ENCODE data around the gene WDR59.

The WDR59 gene

DNA sequence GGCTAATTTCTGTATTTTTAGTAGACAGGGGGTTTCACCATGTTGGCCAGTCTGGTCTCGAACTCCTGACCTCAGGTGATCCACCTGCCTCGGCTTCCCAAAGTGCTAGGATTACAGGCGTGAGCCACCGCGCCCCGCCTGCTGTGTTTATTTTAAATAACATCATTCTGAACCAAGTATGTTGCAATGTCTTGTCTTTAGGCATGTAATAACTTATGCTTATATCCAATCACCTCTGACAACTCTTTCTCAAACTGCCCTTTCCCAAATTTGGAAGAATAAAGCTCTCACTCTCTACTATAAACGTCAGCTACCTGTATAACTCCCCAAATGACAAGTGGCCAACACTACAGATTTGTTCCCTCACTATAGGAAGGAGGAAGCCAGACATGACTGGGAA, 107.2 kb downstream of the WDR59 start:
- no peak for TF ChIP-seq GATA3 (IDR thresholded peaks at IDR 0.05; ENCODE audit: low read depth, low read length)
- no peak for TF ChIP-seq GATA2 (IDR thresholded peaks at IDR 0.05; ENCODE audit: low read depth, low read length)

GRCh38 chr16:74874912-74875546, 109.9 kb downstream of the WDR59 start:
- TF ChIP-seq GATA3 (IDR thresholded peaks at IDR 0.05; ENCODE audit: low read depth, low read length): no peak
- TF ChIP-seq GATA2 (IDR thresholded peaks at IDR 0.05; ENCODE audit: low read depth, low read length): no peak

GRCh38 chr16:74874123-74874522, 110.8 kb downstream of the WDR59 start:
- TF ChIP-seq GATA2 (IDR thresholded peaks at IDR 0.05; ENCODE audit: low read depth, low read length): no peak
- no peak for TF ChIP-seq GATA3 (IDR thresholded peaks at IDR 0.05; ENCODE audit: low read depth, low read length)

DNA sequence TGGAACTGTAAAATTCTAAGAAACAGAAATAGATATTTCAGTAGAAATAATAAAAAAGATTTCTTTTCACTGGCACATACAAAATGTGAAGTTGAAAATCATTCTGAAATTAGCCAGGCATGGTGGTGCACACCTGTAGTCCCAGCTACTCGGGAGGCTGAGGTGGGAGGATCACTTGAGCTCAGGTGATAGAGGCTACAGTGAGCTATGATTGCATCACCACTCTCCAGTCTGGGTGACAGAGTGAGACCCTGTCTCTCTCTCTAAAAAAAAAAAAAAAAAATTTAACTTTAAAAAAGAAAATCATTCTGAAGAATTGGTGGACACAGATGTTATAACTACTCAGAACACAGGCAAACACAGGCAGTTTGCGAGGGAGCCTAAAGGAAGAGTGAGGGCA, 112.6 kb downstream of the WDR59 start:
- TF ChIP-seq GATA3 (IDR thresholded peaks at IDR 0.05; ENCODE audit: low read depth, low read length): no peak
- no peak for TF ChIP-seq GATA2 (IDR thresholded peaks at IDR 0.05; ENCODE audit: low read depth, low read length)

- TF ChIP-seq GATA3 (IDR thresholded peaks at IDR 0.05; ENCODE audit: low read depth, low read length): no peak
- no peak for TF ChIP-seq GATA2 (IDR thresholded peaks at IDR 0.05; ENCODE audit: low read depth, low read length)
Observed at GRCh38 chr16:74871608-74872007, 113.3 kb downstream of the WDR59 start.

DNA sequence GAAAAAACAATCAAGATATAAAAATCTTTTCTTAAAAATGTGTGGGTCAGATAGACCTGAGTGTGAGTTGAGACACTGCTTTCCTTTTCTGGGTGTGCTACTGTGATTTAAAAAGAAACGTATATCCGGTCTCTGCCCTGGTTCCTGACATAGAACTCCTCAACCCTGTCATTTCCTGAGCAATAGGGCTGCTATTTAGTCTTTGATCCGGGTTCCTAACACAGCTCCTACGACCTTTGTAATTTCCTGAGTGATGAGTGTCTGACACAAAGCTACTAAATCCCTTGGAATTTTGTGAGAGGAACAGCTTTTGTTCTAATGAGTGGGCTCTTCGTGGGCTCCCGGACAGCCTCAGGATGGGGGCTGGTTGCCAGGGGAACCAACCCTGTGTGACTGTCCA, 116.4 kb downstream of the WDR59 start:
- no peak for TF ChIP-seq GATA2 (IDR thresholded peaks at IDR 0.05; ENCODE audit: low read depth, low read length)

GRCh38 chr16:74868035-74868434, 116.9 kb downstream of the WDR59 start:
- TF ChIP-seq GATA2 (IDR thresholded peaks at IDR 0.05; ENCODE audit: low read depth, low read length) (no peak), GATA3 (IDR thresholded peaks at IDR 0.05; ENCODE audit: low read depth, low read length) (no peak)

DNA sequence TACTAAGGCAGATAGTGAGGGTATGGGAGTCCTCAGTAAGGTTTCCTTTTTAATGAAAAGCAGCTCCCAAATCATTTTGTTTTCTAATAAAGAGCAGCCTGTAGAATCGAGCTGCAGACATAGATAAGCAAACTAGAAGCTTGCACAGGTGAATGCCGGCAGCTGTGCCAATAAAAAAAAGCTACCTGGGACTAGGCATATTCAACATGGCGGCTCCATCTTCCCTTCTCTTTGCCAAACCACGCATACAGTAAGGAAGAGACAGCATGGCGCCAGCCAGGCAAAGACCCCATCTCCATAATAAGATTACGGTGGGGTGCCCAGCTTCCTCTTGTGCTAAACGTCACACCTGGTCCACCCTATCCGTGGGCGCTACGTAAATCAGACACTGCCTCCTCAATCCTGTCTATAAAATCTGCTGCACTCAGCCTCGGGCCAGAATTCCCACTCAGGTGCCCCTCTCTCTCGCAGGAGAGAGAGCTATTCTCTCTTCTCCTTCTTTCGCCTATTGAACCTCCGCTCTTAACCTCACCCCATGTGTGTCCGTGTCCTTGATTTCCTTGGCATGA, 117.6 kb downstream of the WDR59 start:
- TF ChIP-seq GATA3 (IDR thresholded peaks at IDR 0.05; ENCODE audit: low read depth, low read length) (no peak), GATA2 (IDR thresholded peaks at IDR 0.05; ENCODE audit: low read depth, low read length) (no peak)

DNA sequence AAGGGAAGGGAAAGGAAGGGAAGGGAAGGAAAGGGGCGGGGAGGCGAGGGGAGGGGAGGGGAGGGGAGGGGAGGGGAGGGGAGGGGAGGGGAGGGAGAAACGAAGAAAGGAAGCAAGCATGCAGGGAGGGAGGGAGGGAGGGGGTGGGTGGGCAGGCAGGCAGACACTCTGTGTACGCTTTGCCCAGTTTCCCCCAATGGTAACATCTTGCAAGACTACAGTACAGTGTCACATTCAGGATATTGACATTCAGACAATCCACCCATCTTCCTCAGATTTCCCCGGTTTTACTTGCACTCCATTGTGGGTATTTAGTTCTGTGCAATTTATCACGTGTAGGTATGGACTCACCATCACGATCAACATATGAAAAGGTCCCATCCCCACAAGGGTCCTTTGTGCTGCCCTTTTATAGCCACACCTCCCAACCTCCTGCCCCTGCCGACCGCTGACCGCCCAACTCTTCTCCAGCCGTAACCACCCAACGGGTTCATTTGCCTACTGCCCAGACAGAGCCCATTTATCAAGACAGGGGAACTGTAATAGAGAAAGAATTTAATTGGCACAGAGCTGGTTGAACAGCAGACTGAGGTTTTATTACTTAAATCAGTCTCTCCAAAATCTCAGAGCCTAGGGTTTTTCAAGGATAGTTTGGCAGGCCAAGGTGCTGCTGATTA, 118.9 kb downstream of the WDR59 start:
- no peak for TF ChIP-seq GATA2 (IDR thresholded peaks at IDR 0.05; ENCODE audit: low read depth, low read length)

DNA sequence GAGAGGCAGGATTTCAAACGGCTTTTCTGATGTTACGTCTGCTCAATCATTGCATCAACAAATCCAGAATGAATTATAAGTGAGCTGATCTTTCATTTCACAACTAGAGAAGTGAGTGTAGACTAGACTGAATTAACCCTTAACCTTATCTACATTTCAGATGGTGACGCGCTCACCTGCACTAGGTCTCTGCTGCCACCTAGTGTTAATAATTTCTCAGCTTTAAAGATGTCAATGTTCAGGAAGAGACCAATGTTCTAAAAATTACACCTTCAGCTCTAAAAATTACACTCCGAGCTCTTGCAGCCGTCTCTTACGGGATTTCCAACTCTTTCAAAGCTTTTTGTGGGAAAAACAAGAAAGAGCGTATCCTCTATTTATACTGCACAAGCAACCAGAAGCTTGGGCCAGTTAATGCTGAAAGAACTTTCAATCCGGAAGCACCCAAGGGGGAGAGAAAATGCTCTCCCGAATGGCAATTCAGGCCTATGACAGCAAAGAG, 122.1 kb downstream of the WDR59 start:
- no peak for TF ChIP-seq GATA3 (IDR thresholded peaks at IDR 0.05; ENCODE audit: low read depth, low read length)
- TF ChIP-seq GATA2 (IDR thresholded peaks at IDR 0.05; ENCODE audit: low read depth, low read length): no peak

GRCh38 chr16:74852500-74852875, 132.4 kb downstream of the WDR59 start:
- TF ChIP-seq GATA3 (IDR thresholded peaks at IDR 0.05; ENCODE audit: low read depth, low read length) (no peak), GATA2 (IDR thresholded peaks at IDR 0.05; ENCODE audit: low read depth, low read length) (no peak)

- TF ChIP-seq GATA3 (IDR thresholded peaks at IDR 0.05; ENCODE audit: low read depth, low read length): no peak
- TF ChIP-seq GATA2 (IDR thresholded peaks at IDR 0.05; ENCODE audit: low read depth, low read length): no peak
Observed at GRCh38 chr16:74850027-74850426, 134.9 kb downstream of the WDR59 start.

DNA sequence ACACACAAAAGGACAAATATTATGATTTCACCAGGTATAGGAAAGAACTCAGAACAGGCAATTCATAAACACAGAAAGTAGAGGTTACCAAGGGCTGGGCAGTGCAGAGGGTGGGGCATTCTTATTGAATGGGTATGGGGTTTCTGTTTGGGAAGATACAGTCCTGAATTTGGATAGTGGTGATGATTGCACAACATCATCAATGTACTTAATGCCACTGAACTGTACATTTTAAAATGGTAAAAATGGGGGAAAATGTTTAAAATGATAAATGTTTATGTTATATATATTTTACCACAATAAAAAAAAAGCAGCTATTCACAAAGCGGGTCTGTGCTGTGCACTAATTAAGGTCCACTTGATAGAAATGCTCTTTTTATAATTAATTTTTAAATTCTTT, 137.7 kb downstream of the WDR59 start:
- TF ChIP-seq GATA2 (IDR thresholded peaks at IDR 0.05; ENCODE audit: low read depth, low read length) (no peak), GATA3 (IDR thresholded peaks at IDR 0.05; ENCODE audit: low read depth, low read length) (no peak)

DNA sequence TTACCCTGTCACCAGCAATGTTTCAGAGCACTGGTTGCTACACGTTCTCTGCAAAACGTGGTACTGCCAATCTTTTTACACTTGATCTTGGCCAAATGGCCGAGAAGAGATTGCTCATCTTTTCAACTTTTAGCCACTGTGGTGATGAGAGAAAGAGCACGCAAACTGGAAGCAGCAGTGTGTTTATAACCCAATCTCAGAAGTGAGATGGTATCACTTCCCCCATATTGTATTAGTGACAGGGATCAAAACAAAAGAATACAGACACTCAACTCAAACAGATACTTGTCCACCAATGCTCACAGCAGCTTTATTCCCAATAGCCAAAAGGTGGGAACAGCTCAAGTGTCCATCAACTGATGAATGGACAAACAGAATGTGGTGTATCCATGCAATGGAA, 138.2 kb downstream of the WDR59 start:
- TF ChIP-seq GATA2 (IDR thresholded peaks at IDR 0.05; ENCODE audit: low read depth, low read length): no peak
- no peak for TF ChIP-seq GATA3 (IDR thresholded peaks at IDR 0.05; ENCODE audit: low read depth, low read length)
